Esophagus squamous epithelium (tissue), 5 donors: ENCODE data around the gene HOXD9. TPM values are rescaled to one million over a fixed set of nuclear protein-coding genes. Genes with fewer than 3 reads are reported as not detected.

ENCODE experiments used
- DNase-seq: peaks from one replicate; lab custom pipeline; 2025; lab: John Stamatoyannopoulos, UW
- H3K27ac ChIP-seq, 4 donors: fragments of 200-600 bp; sonication (generic); one replicate each; pipeline ENCODE4 v1.5.1; 2016 to 2019; ENCODE audit warnings: mild to moderate bottlenecking in 1 of 4
- H3K27me3 ChIP-seq, 4 donors: fragments of 200-600 bp; sonication (generic); 1 replicate in 3 of 4; 2 replicates in 1 of 4; pipeline versions ENCODE4 v1.5.1 to v1.6.0; 2017 to 2021; ENCODE audit warnings: antibody characterized with exemption in 1 of 4
- H3K36me3 ChIP-seq, 3 donors: fragments of 200-600 bp; sonication (generic); one replicate each; pipeline ENCODE4 v1.5.1; 2016 to 2019
- H3K4me1 ChIP-seq, 3 donors: fragments of 200-600 bp; sonication (generic); one replicate each; pipeline ENCODE4 v1.5.1; 2017 to 2019
- H3K4me3 ChIP-seq, 4 donors: fragments of 200-600 bp; sonication (generic); 1 replicate in 3 of 4; 2 replicates in 1 of 4; pipeline ENCODE4 v1.5.1; 2016 to 2019; ENCODE audit warnings: mild to moderate bottlenecking in 2 of 4, moderate library complexity in 1 of 4
- H3K9me3 ChIP-seq, 3 donors: fragments of 200-600 bp; sonication (generic); one replicate each; pipeline ENCODE4 v1.5.1; 2016 to 2019
- CTCF ChIP-seq, 6 experiments: fragments of 450-650 bp in 4 of 6; fragments of 200-600 bp in 2 of 6; sonication (generic) in 2 of 6; IDR thresholded peaks; one replicate each; pipeline ENCODE4 v1.5.1; 2016 to 2019; ENCODE audit warnings: antibody characterized with exemption in 6 of 6, mild to moderate bottlenecking in 4 of 6, moderate library complexity in 4 of 6
- POLR2A ChIP-seq, 4 donors: fragments of 450-650 bp; IDR thresholded peaks; one replicate each; pipeline ENCODE4 v1.6.1; 2017; ENCODE audit warnings: antibody characterized with exemption in 4 of 4, mild to moderate bottlenecking in 4 of 4, moderate library complexity in 3 of 4
- WGBS, 2 donors: methylation state at CpG; one replicate each; pipeline ENCODE4 v1.1.5; 2018; 5-methylcytosine and 5-hydroxymethylcytosine counted together
- intact Hi-C: fragments of 100-400 bp; cut with DNase I; formaldehyde crosslinking; loops from one replicate; pipeline ENCODE4 v1.15.0; 2022
- small RNA-seq, 4 donors: library from RNA; depleted of rRNA; stranded (forward); fragments of <200 nt; gene quantifications; one replicate each; pipeline ENCODE3, GENCODE V24; 2016
- total RNA-seq, 4 donors: library from RNA; depleted of rRNA; stranded (reverse); fragments of >200 nt; gene quantifications; one replicate each; pipeline ENCODE4 v1.1.0, GENCODE V29; 2016
- donor health status: DM: yes; HTN: yes; CAD: no.

The HOXD9 gene
- total RNA-seq, 4 donors from 2014 or later, result 0.61 to 3.4 TPM; not detected in 2

DNA sequence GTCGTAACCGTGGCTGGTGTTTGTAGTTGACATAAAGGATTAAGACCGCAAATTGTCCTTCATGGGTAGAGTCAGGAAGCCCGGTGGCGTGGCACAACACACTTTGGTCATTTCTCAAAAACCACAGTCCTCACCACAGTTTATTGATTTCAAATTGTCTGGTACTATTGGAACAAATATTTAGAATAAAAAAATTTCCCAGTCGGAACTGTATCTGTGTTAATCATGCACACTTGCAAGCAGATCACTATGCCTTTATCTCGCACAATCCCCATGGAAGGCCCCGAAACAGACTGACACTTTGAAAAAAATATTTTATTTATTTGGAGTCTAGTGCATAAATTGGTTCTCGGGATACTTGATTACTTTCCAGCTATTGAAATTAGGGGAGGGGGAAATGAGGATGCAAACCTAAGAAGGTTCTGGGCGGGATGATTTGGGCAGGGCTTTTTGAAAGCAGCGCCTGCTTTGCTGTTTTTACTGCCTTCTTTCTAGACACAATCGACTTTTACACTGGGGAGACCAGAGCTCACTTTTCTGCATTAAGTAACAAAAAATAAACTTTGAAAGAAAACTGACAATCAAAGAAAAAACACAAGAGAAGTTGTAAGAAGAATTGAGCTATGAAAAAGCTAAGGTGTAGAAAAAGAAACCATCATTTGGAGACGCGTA lies 50.5 kb downstream of the HOXD9 start:
- H3K36me3 ChIP-seq, result no peaks in the 10 kb centered on the region
- peaks cover 33 to 100% (median 45%) of the 10 kb centered on the region in 4 donors for H3K27me3 ChIP-seq
- TF ChIP-seq POLR2A (IDR thresholded peaks at IDR 0.05) (no peak), CTCF (IDR thresholded peaks at IDR 0.05) (no peak)
- H3K9me3 ChIP-seq, result no peaks in the 10 kb centered on the region
- no peak overlapping the region for H3K4me3 ChIP-seq
- intact Hi-C loops, result no loop called here
- no peak overlapping the region for H3K27ac ChIP-seq
- 39 to 44% methylated on average over 14 of the region's 14 CpGs for WGBS, 2 donors
- H3K4me1 ChIP-seq, result peaks cover 0 to 25% (median 2%) of the 10 kb centered on the region in 3 donors
- no peak for DNase-seq

- Histone ChIP-seq H3K27ac (no peak overlapping the region), H3K4me1 (peaks cover 3 to 32% (median 7%) of the 10 kb centered on the region in 3 donors), H3K36me3 (no peaks in the 10 kb centered on the region), H3K9me3 (no peaks in the 10 kb centered on the region), H3K4me3 (no peak overlapping the region), H3K27me3 (peaks cover 36 to 100% (median 48%) of the 10 kb centered on the region in 4 donors)
- 19 to 23% methylated on average over 7 of the region's 7 CpGs for WGBS, 2 donors
- TF ChIP-seq CTCF (IDR thresholded peaks at IDR 0.05) (no peak), POLR2A (IDR thresholded peaks at IDR 0.05) (no peak)
- DNase-seq, result no peak
- intact Hi-C loops, result no loop called here
Observed at GRCh38 chr2:176173567-176174381, 51.3 kb downstream of the HOXD9 start.

DNA sequence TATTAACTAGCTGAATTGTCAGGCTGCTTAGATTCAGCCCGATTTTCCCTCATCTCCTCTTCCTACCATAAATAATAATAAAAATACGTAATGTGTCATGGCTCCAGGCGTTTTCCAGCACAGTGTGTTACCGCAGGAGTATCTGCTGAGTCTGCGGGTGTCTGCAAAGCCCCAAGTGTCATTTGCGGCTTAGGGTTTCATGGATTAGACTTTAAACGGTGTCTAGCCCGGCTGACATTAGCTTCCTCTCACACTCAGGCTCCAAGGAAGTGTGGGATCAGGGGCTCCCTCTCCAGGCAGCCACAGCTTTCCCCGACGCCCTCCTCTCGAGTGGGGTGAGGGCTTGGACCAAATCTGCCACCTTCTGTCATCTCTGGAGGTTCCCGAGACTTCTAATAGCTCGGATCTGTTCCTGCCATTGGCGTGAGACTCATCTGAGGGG lies 51.9 kb downstream of the HOXD9 start:
- no peak overlapping the region for H3K27ac ChIP-seq

More for the DNA sequence above, 51.9 kb downstream of the HOXD9 start:
- Histone ChIP-seq H3K4me3 (no peak overlapping the region), H3K27me3 (peaks cover 36 to 100% (median 49%) of the 10 kb centered on the region in 4 donors), H3K36me3 (no peaks in the 10 kb centered on the region), H3K9me3 (no peaks in the 10 kb centered on the region), H3K4me1 (peaks cover 3 to 36% (median 7%) of the 10 kb centered on the region in 3 donors)
- no peak for TF ChIP-seq POLR2A (IDR thresholded peaks at IDR 0.05)
- TF ChIP-seq CTCF (IDR thresholded peaks at IDR 0.05), result no peak
- DNase-seq, result no peak
- 20 to 23% methylated on average over 8 of the region's 14 CpGs for WGBS, 2 donors
- intact Hi-C loops, result no loop called here

Small RNA genes lying within 50 kb of the gene (small RNA-seq; reads per million reads assigned to genes)
- gene MIR10B, result 36,535 to 78,181 (median 46,507) reads per million in 4 donors

Other genes with a start within 250 kb of the HOXD9 start
- 10 to 100 TPM; 16.3 to 23.5 (median 19.6) TPM for gene LNPK, start 120.5 kb upstream of the HOXD9 start, total RNA-seq
- not detected for gene EVX2, start 38.8 kb upstream of the HOXD9 start, total RNA-seq
- not detected for gene HOXD13, start 30.0 kb upstream of the HOXD9 start, total RNA-seq
- not detected for gene HOXD12, start 22.9 kb upstream of the HOXD9 start, total RNA-seq
- gene HOXD11, start 15.4 kb upstream of the HOXD9 start, total RNA-seq, result not detected
- under 1 TPM in 2 of 4 donors, not detected in 2; 0.22 to 0.38 TPM for gene HOXD10, start 5.9 kb upstream of the HOXD9 start, total RNA-seq
- 1 to 10 TPM in 3 of 4 donors, not detected in 1; 1.2 to 4.6 (median 1.2) TPM for gene HOXD8, start 7.0 kb downstream of the HOXD9 start, total RNA-seq
- gene HOXD4, start 28.8 kb downstream of the HOXD9 start, total RNA-seq, result 1 to 10 TPM in 1 of 4 donors, under 1 TPM in 1, not detected in 2; 0.31 to 2.5 TPM
- gene HOXD3, start 34.6 kb downstream of the HOXD9 start, total RNA-seq, result 1 to 10 TPM in 2 of 4 donors, under 1 TPM in 1, not detected in 1; 0.40 to 2.9 (median 1.5) TPM
- under 1 TPM in 1 of 4 donors, not detected in 3; 0.19 TPM for gene HOXD1, start 65.9 kb downstream of the HOXD9 start, total RNA-seq
- gene MTX2, start 146.7 kb downstream of the HOXD9 start, total RNA-seq, result 10 to 100 TPM; 28.4 to 43.5 (median 36.6) TPM